Small intestine (tissue), 7 donors: ENCODE results near the gene GNB5. TPM values are rescaled to one million over a fixed set of nuclear protein-coding genes. Genes with fewer than 3 reads are reported as not detected.

ENCODE experiments used
- DNase-seq, 2 donors: peaks; one replicate each; pipeline versions ENCODE4 v3.0.0 to v3.0.0-alpha.2; 2013
- FAIRE-seq: peaks from 2 replicates; lab custom pipeline; 2012; peaks lifted over from hg19 to GRCh38; lab: Jason Lieb, UNC
- H3K27ac ChIP-seq, 3 donors: one replicate each; pipeline ENCODE4 v1.5.1; 2013; ENCODE audit warnings: low read length in 2 of 3, mild to moderate bottlenecking in 2 of 3, control low read depth in 1 of 3, inconsistent platforms in 1 of 3, low read depth in 1 of 3, moderate library complexity in 1 of 3
- H3K27me3 ChIP-seq, 3 donors: one replicate each; pipeline ENCODE4 v1.6.1; 2013; ENCODE audit warnings: low read length in 3 of 3, inconsistent platforms in 1 of 3; ENCODE audit not compliant: control insufficient read depth in 3 of 3, insufficient read depth in 3 of 3
- H3K36me3 ChIP-seq, 3 donors: one replicate each; pipeline ENCODE4 v1.6.1; 2013; ENCODE audit warnings: low read length in 3 of 3, inconsistent platforms in 1 of 3, low read depth in 1 of 3, mild to moderate bottlenecking in 1 of 3, moderate library complexity in 1 of 3; ENCODE audit not compliant: control insufficient read depth in 3 of 3, insufficient read depth in 2 of 3
- H3K4me1 ChIP-seq, 3 donors: one replicate each; pipeline ENCODE4 v1.6.1; 2013; ENCODE audit warnings: low read length in 2 of 3, inconsistent platforms in 1 of 3, low read depth in 1 of 3, mild to moderate bottlenecking in 1 of 3, moderate library complexity in 1 of 3; ENCODE audit not compliant: control insufficient read depth in 3 of 3, insufficient read depth in 2 of 3
- H3K4me3 ChIP-seq, 3 donors: one replicate each; pipeline ENCODE4 v1.5.1; 2013; ENCODE audit warnings: low read length in 3 of 3, control low read depth in 1 of 3, inconsistent platforms in 1 of 3, low read depth in 1 of 3, mild to moderate bottlenecking in 1 of 3, moderate library complexity in 1 of 3
- H3K9me3 ChIP-seq, 2 donors: one replicate each; pipeline ENCODE4 v1.6.1; 2013; ENCODE audit warnings: low read depth in 1 of 2, low read length in 1 of 2; ENCODE audit not compliant: control insufficient read depth in 2 of 2, insufficient read depth in 1 of 2
- WGBS, 3 donors: extraction: QIAGEN DNeasy Blood & Tissue Kit; methylation state at CpG; one replicate each; pipeline ENCODE4 v1.1.7; 2013; 5-methylcytosine and 5-hydroxymethylcytosine counted together
- polyA plus RNA-seq, 4 donors: library from polyadenylated mRNA; stranded (reverse) in 3 of 4; unstranded in 1 of 4; fragments of 200-250 nt in 3 of 4; fragments of 120-200 nt in 1 of 4; gene quantifications; one replicate each; pipeline versions ENCODE4 v1.2.1 to v1.2.3, GENCODE V29; 2013
- donor health status: healthy with polysubstance abuse.
- donor health status: control.
- donor health status: control.
- donor health status: Bipolar disorder and iron deficiency.
- donor health status: healthy.

GNB5 gene
- polyA plus RNA-seq, 4 donors, result 1.3 to 10.0 (median 2.9) TPM

GRCh38 chr15:52204657-52205056 is 13.5 kb upstream of the GNB5 start:
- peaks cover 0 to 13% (median 0%) of the 10 kb centered on the region in 3 donors for H3K36me3 ChIP-seq
- no peak for FAIRE-seq
- DNase-seq, result no peak
- H3K4me1 ChIP-seq, result no peaks in the 10 kb centered on the region
- WGBS, 3 donors, result 95 to 97% (median 97%) methylated on average over 20 of the region's 20 CpGs
- H3K27me3 ChIP-seq, result no peaks in the 10 kb centered on the region
- H3K9me3 ChIP-seq, result no peaks in the 10 kb centered on the region
- H3K27ac ChIP-seq, result no peak overlapping the region
- H3K4me3 ChIP-seq, result no peak overlapping the region

DNA sequence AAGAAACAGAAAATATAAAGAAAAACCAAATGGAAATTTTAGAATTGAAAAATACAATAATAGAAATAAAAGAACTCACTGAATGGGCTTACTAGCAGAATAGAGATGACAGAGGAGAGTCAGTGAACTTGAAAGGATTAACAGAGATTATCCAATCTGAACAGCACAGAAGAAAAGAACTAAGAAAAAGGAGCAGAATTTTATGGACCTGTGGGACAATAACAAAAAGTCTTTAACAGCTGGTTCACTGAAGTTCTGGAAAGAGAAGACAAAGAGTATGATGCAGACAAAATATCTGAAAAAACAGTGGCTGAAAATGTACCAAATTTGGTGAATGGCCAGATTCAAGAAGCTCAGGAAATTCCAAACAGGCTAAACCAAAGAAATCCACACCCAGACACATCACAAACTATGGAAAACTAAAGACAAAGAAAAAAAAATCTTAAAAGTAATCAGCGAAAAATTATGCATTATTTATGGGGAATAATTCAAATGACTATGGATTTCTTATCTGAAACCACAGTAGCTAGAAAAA is 9.7 kb upstream of the GNB5 start:
- FAIRE-seq (no peak), DNase-seq (no peak)
- Histone ChIP-seq H3K27me3 (no peaks in the 10 kb centered on the region), H3K27ac (no peak overlapping the region), H3K4me3 (no peak overlapping the region), H3K36me3 (peaks cover 0 to 15% (median 0%) of the 10 kb centered on the region in 3 donors), H3K4me1 (no peaks in the 10 kb centered on the region), H3K9me3 (no peaks in the 10 kb centered on the region)
- WGBS, 3 donors, result 88 to 89% (median 88%) methylated on average over 1 of the region's 1 CpG

GRCh38 chr15:52199271-52199670 is 8.1 kb upstream of the GNB5 start:
- H3K9me3 ChIP-seq, result no peaks in the 10 kb centered on the region
- no peaks in the 10 kb centered on the region for H3K27me3 ChIP-seq
- DNase-seq (no peak), FAIRE-seq (no peak)
- WGBS, 3 donors, result 82 to 84% (median 83%) methylated on average over 2 of the region's 2 CpGs
- H3K27ac ChIP-seq, result no peak overlapping the region
- peaks cover 0 to 11% (median 0%) of the 10 kb centered on the region in 3 donors for H3K36me3 ChIP-seq
- no peak overlapping the region for H3K4me3 ChIP-seq
- H3K4me1 ChIP-seq, result no peaks in the 10 kb centered on the region

GRCh38 chr15:52196891-52197290 is 5.7 kb upstream of the GNB5 start:
- FAIRE-seq, result no peak
- 65 to 80% (median 65%) methylated on average over 3 of the region's 3 CpGs for WGBS, 3 donors
- no peaks in the 10 kb centered on the region for H3K9me3 ChIP-seq

GRCh38 chr15:52193791-52194190 is 2.6 kb upstream of the GNB5 start:
- H3K36me3 ChIP-seq, result peaks cover 0 to 13% (median 0%) of the 10 kb centered on the region in 3 donors
- no peak overlapping the region for H3K27ac ChIP-seq
- no peaks in the 10 kb centered on the region for H3K4me1 ChIP-seq
- no peaks in the 10 kb centered on the region for H3K9me3 ChIP-seq
- FAIRE-seq (no peak), DNase-seq (no peak)
- H3K4me3 ChIP-seq, result no peak overlapping the region
- H3K27me3 ChIP-seq, result no peaks in the 10 kb centered on the region
- 71 to 96% (median 95%) methylated on average over 1 of the region's 1 CpG for WGBS, 3 donors

More at GRCh38 chr15:52196891-52197290, 5.7 kb upstream of the GNB5 start:
- H3K27ac ChIP-seq, result no peak overlapping the region
- no peak for DNase-seq
- peaks cover 0 to 13% (median 0%) of the 10 kb centered on the region in 3 donors for H3K36me3 ChIP-seq
- no peaks in the 10 kb centered on the region for H3K27me3 ChIP-seq
- H3K4me3 ChIP-seq, result no peak overlapping the region
- H3K4me1 ChIP-seq, result no peaks in the 10 kb centered on the region

DNA sequence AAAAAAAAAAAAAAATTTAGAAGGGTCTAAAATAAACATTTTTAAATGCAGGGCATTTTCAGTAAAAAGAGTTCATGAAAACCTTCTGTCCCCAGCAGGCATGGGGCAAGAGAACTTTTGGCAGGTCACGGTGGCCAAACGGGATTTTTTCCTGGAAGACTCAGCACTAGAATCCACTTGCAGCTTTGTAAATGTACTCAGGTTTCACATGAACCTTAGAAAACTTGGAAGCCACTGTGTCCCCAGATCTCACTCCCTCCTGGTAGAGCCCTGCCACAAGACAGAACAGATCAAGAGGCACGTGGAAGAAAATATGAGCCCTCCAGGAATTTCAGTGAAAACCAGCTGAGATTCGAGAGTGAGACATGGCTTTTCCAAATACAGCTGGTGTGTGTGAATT is 2.1 kb upstream of the GNB5 start:
- no peaks in the 10 kb centered on the region for H3K9me3 ChIP-seq
- FAIRE-seq (no peak), DNase-seq (no peak)
- WGBS, 3 donors, result 77 to 81% (median 81%) methylated on average over 4 of the region's 4 CpGs
- H3K4me1 ChIP-seq, result no peaks in the 10 kb centered on the region
- H3K27ac ChIP-seq, result no peak overlapping the region
- no peaks in the 10 kb centered on the region for H3K27me3 ChIP-seq
- H3K4me3 ChIP-seq, result no peak overlapping the region
- peaks cover 0 to 13% (median 0%) of the 10 kb centered on the region in 3 donors for H3K36me3 ChIP-seq

GRCh38 chr15:52186651-52187486 is 4.3 kb downstream of the GNB5 start:
- FAIRE-seq, result no peak
- H3K4me1 ChIP-seq, result no peaks in the 10 kb centered on the region
- H3K27me3 ChIP-seq, result no peaks in the 10 kb centered on the region
- 84 to 93% (median 87%) methylated on average over 11 of the region's 11 CpGs for WGBS, 3 donors
- no peaks in the 10 kb centered on the region for H3K36me3 ChIP-seq
- H3K9me3 ChIP-seq, result no peaks in the 10 kb centered on the region
- DNase-seq, result no peak
- no peak overlapping the region for H3K4me3 ChIP-seq
- no peak overlapping the region for H3K27ac ChIP-seq

GRCh38 chr15:52185151-52185561 is 6.0 kb downstream of the GNB5 start:
- Histone ChIP-seq H3K27me3 (peaks cover 0 to 12% (median 0%) of the 10 kb centered on the region in 3 donors), H3K36me3 (no peaks in the 10 kb centered on the region), H3K9me3 (no peaks in the 10 kb centered on the region), H3K27ac (no peak overlapping the region), H3K4me3 (no peak overlapping the region), H3K4me1 (peaks cover 0 to 2% (median 0%) of the 10 kb centered on the region in 3 donors)
- WGBS, 3 donors, result 35 to 71% (median 46%) methylated on average over 7 of the region's 7 CpGs
- FAIRE-seq (no peak), DNase-seq (peak in 1 of 2 donors; percentile 13)
